ENCODE data around the gene TLCD3A. TPM values are rescaled to one million over a fixed set of nuclear protein-coding genes. Genes with fewer than 3 reads are reported as not detected.

Gene TLCD3A
- total and polyA plus RNA-seq, 2 donors (not counting 3 experiments of a cell fraction or from before 2014, with no cell fraction given), result 36.6 to 54.1 TPM

- BruUV-seq (replicated peaks), result no TSS peak
- H3K4me3 ChIP-seq (replicated peaks in 1 of 3; ENCODE audit: insufficient read depth in 1 of 3, low read depth in 1 of 3, low read length in 3 of 3), result no peak overlapping the region
- peaks cover 9% of the 10 kb centered on the region for H3K4me1 ChIP-seq (ENCODE audit: control insufficient read depth, extremely low read depth, insufficient read depth, low read length)
- CTCF ChIA-PET, result no interaction called here
- H3K9ac ChIP-seq (replicated peaks; ENCODE audit: extremely low read depth, insufficient read depth, low read length), result no peak overlapping the region
- no peak overlapping the region for H3K4me2 ChIP-seq (ENCODE audit: insufficient read depth, low read length)
- H2AFZ ChIP-seq (ENCODE audit: low read depth, low read length), result no peak overlapping the region
- H3K27me3 ChIP-seq (ENCODE audit: control insufficient read depth in 2 of 2, insufficient read depth in 2 of 2, low read length in 2 of 2), result no peaks in the 10 kb centered on the region
- H3K9me3 ChIP-seq (replicated peaks; ENCODE audit: control insufficient read depth, insufficient read depth, low read length), result no peaks in the 10 kb centered on the region
- no peaks in the 10 kb centered on the region for H3K9me1 ChIP-seq (replicated peaks; ENCODE audit: control insufficient read depth, extremely low read depth, insufficient read depth, low read length)
- no peak for TF ChIP-seq POLR2A (IDR thresholded peaks at IDR 0.05; ENCODE audit: low read depth, low read length)
- TF ChIP-seq EZH2 (IDR thresholded peaks at IDR 0.05; ENCODE audit: borderline replicate concordance, low read depth, low read length, severe bottlenecking), result no peak
- TF ChIP-seq MAX (IDR thresholded peaks at IDR 0.05; ENCODE audit: insufficient read depth, insufficient read length), result no peak
- no peak for TF ChIP-seq CTCF (IDR thresholded peaks at IDR 0.05; ENCODE audit: extremely low read depth in 1 of 2, insufficient read depth in 1 of 2, low read depth in 1 of 2, low read length in 2 of 2)
- no peak for TF ChIP-seq GATA2 (IDR thresholded peaks at IDR 0.05; ENCODE audit: insufficient read depth, insufficient read length, low read depth, low read length)
- TF ChIP-seq JUN (IDR thresholded peaks at IDR 0.05; ENCODE audit: borderline replicate concordance, insufficient read depth, insufficient read length, low read depth), result no peak
- no peak for TF ChIP-seq FOS (IDR thresholded peaks at IDR 0.05; ENCODE audit: borderline replicate concordance, insufficient read depth, low read length)
- no peak for TF ChIP-seq MYC (IDR thresholded peaks at IDR 0.05; ENCODE audit: low read depth, low read length)
- no peak for TF ChIP-seq POLR2AphosphoS5 (IDR thresholded peaks at IDR 0.05; ENCODE audit: insufficient read depth, low read depth, low read length)
- dilution Hi-C loops (cut with MboI; ENCODE audit: extremely low pct_ligation_motif_present, low sequenced_read_pairs) (no loop called here), intact Hi-C loops (cut with micrococcal nuclease) (no loop called here)
- H4K20me1 ChIP-seq (replicated peaks; ENCODE audit: control insufficient read depth, extremely low read depth, insufficient read depth, low read length), result no peaks in the 10 kb centered on the region
- no peak overlapping the region for H3K27ac ChIP-seq (ENCODE audit: insufficient read depth, low read depth, low read length)
- no peaks in the 10 kb centered on the region for H3K79me2 ChIP-seq (ENCODE audit: control insufficient read depth, insufficient read depth, low read length)
- POLR2A ChIA-PET, result no interaction called here
- DNase-seq (ENCODE audit: low read depth, low spot score) (no peak), FAIRE-seq (no peak)
- peaks cover 13 to 20% of the 10 kb centered on the region in 2 experiments for H3K36me3 ChIP-seq (ENCODE audit: control insufficient read depth in 2 of 2, extremely low read depth in 1 of 2, insufficient read depth in 2 of 2, low read length in 2 of 2)
Observed at GRCh38 chr17:760371-760770, 28.0 kb downstream of the TLCD3A start.

Data from endothelial cell of umbilical vein (primary cell).